Brain microvascular endothelial cell (primary cell): Measurements from ENCODE around the gene XRN2.
"Not testable (repeated sequence)": the region's sequence is repeated elsewhere in the genome, so short reads cannot be mapped to it uniquely, and the experiment has no call there.

Experiments
- DNase-seq: peaks from one replicate; pipeline ENCODE4 v3.0.0-alpha.2; 2020
- H3K27ac ChIP-seq: fragments of 250-450 bp; sonication (Bioruptor Pico); 2 replicates; pipeline ENCODE4 v1.5.1; 2020; ENCODE audit warnings: mild to moderate bottlenecking, moderate library complexity
- H3K27me3 ChIP-seq: fragments of 250-450 bp; sonication (Bioruptor Pico); replicated peaks from 2 replicates; pipeline ENCODE4 v1.5.1; 2020; ENCODE audit warnings: mild to moderate bottlenecking
- H3K36me3 ChIP-seq: fragments of 250-450 bp; sonication (Bioruptor Pico); replicated peaks from 2 replicates; pipeline ENCODE4 v1.5.1; 2020; ENCODE audit warnings: mild to moderate bottlenecking
- H3K4me3 ChIP-seq: 2 replicates; pipeline ENCODE4 v1.5.1; 2011; ENCODE audit warnings: low read depth, mild to moderate bottlenecking, control low read depth, low read length, moderate library complexity
- in situ Hi-C: cut with HindIII; loops from 2 replicates; pipeline ENCODE4 v1.10.0; 2017; ENCODE audit warnings: low sequenced_read_pairs, low pct_ligation_motif_present
- TF ChIP-seq, protein P1 (sequence below): IDR thresholded peaks from 2 replicates; pipeline ENCODE4 v1.5.1; 2011; ENCODE audit warnings: low read depth, mild to moderate bottlenecking, moderate library complexity, low read length, control low read depth, inconsistent platforms; ENCODE audit errors: missing control alignments

The XRN2 gene

DNA sequence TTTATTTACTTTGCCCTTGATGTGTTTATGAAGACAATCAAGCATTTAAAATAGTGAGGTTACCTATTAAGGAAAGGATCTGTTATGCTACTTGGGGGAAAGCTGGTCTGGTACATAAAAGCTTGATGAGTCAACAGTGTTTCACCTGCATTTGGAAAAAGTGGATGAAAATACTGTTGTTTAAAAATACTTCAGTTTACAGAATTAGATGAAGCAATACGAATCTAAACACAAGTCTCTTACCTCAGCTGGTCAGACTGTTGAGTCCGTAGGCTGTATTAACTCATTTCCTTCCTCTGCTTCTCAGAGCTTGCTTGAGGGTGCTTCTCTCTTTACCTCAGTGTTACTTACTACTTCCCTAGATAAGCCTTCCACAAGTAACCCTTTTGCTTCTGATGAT, 58.1 kb downstream of the XRN2 start:
- Histone ChIP-seq H3K27me3 (no peaks in the 10 kb centered on the region), H3K4me3 (no peak overlapping the region), H3K36me3 (peaks cover 21% of the 10 kb centered on the region), H3K27ac (no peak overlapping the region)
- in situ Hi-C loops = no loop called here
- no peak for DNase-seq
- TF ChIP-seq, protein P1, sequence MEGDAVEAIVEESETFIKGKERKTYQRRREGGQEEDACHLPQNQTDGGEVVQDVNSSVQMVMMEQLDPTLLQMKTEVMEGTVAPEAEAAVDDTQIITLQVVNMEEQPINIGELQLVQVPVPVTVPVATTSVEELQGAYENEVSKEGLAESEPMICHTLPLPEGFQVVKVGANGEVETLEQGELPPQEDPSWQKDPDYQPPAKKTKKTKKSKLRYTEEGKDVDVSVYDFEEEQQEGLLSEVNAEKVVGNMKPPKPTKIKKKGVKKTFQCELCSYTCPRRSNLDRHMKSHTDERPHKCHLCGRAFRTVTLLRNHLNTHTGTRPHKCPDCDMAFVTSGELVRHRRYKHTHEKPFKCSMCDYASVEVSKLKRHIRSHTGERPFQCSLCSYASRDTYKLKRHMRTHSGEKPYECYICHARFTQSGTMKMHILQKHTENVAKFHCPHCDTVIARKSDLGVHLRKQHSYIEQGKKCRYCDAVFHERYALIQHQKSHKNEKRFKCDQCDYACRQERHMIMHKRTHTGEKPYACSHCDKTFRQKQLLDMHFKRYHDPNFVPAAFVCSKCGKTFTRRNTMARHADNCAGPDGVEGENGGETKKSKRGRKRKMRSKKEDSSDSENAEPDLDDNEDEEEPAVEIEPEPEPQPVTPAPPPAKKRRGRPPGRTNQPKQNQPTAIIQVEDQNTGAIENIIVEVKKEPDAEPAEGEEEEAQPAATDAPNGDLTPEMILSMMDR = no peak

DNA sequence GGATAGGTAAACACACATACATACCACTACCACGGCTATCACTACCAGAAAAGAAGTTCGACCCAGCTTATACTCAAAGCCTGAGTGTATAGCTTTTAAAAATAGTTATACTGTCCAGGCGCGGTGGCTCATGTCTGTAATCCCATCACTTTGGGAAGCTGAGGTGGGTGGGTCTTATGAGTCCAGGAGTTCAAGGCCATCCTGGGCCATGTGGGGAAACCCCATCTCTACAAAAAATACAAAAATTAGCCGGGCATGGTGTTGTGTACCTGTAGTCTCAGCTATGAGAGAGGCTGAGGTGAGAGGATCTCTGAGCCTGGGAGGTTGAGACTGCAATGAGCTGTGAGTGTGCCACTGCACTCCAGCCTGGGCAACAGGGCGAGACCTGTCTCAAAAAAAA, 61.3 kb downstream of the XRN2 start:
- peaks cover 21% of the 10 kb centered on the region for H3K36me3 ChIP-seq
- H3K27ac ChIP-seq = no peak overlapping the region
- DNase-seq = no peak
- no peaks in the 10 kb centered on the region for H3K27me3 ChIP-seq
- TF ChIP-seq, protein P1 = no peak
- no peak overlapping the region for H3K4me3 ChIP-seq
- in situ Hi-C loops = no loop called here

DNA sequence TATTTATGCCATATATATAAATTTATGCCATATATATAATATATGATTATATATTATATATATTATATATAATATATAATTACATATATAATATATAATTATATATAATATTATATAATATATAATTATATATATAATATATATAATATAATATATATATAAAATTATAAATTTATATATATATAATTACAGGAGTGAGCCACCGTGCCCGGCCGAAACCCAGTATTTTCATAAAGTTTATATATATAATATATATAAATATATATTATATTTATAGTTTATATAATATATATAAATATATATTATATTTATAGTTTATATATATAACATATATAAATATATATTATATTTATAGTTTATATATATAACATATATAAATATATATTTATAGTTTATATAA, 62.6 kb downstream of the XRN2 start:
- Histone ChIP-seq H3K4me3 (no peak overlapping the region), H3K27me3 (no peaks in the 10 kb centered on the region), H3K36me3 (peaks cover 21% of the 10 kb centered on the region), H3K27ac (no peak overlapping the region)
- no peak for DNase-seq
- in situ Hi-C loops = no loop called here
- TF ChIP-seq, protein P1 = no peak

DNA sequence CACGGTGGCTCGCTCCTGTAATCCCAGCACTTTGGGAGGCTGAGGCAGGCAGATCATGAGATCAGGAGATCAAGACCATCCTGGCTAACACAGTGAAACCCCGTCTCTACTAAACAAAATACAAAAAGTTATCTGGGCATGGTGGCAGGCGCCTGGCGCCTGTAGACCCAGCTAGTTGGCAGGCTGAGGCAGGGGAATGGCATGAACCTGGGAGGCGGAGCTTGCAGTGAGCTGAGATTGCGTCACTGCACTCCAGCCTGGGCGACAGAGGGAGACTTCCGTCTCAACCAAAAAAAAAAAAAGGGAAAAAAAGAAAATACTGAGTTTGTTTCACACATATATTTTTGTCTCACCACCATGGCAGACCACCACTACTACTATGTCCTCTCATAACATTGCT, 63.1 kb downstream of the XRN2 start:
- H3K4me3 ChIP-seq, DNase-seq, in situ Hi-C loops, H3K27me3 ChIP-seq, H3K27ac ChIP-seq: not testable (repeated sequence)
- peaks cover 21% of the 10 kb centered on the region for H3K36me3 ChIP-seq

DNA sequence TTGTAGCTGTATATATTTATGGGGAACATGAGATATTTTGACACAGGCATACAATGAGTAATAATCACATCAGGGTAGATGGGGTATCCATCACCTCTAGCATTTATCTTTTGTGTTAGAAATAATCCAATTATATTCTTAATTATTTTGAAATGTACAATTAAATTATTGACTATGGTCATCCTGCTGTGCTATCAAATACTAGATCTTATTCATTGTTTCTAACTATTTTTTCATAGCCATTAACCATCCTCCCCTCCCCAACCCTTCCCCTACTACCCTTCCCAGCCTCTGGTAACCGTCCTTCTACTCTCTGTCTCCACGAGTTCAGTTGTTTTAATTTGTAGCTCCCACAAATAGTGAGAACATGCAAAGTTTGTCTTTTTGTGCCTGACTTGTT, 65.7 kb downstream of the XRN2 start:
- Histone ChIP-seq H3K27ac (no peak overlapping the region), H3K4me3 (no peak overlapping the region), H3K27me3 (no peaks in the 10 kb centered on the region), H3K36me3 (peaks cover 14% of the 10 kb centered on the region)
- in situ Hi-C loops = no loop called here
- TF ChIP-seq, protein P1 = no peak
- no peak for DNase-seq

DNA sequence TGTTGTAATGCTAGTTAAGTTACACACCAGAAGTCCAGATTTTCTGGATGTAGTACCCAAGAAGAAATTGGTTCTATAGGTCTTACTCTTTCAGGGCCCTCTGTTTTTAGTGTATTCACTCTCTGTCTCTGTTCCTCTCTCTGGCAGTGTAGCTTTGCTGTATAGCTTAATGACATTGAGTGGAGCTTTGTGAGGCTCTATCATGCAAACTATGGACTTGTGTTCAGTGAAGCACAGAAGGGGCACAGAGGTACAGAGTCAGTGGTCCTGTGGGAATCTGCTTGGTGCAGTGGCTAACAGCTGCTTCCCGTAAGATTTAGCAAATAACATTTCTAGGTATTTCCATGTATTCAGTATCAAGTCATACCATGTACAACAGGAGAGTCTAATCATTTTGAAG, 68.1 kb downstream of the XRN2 start:
- TF ChIP-seq, protein P1 = no peak
- Histone ChIP-seq H3K27me3 (no peaks in the 10 kb centered on the region), H3K36me3 (peaks cover 12% of the 10 kb centered on the region), H3K4me3 (no peak overlapping the region), H3K27ac (no peak overlapping the region)
- in situ Hi-C loops = no loop called here
- DNase-seq = no peak
